NCI-H1694 treated with DMSO at 0.1 percent for 48 hours (cell line): ENCODE measurements around the gene ABCE1.
"Not testable (repeated sequence)": the region's sequence is repeated elsewhere in the genome, so short reads cannot be mapped to it uniquely, and the experiment has no call there.

ENCODE experiments used
- DNase-seq: peaks from one replicate; lab custom pipeline; 2025; lab: John Stamatoyannopoulos, UW

ABCE1 gene

GRCh38 chr4:145103496-145103895 lies 5.4 kb downstream of the ABCE1 start:
- no peak for DNase-seq

GRCh38 chr4:145107126-145107525 lies 9.0 kb downstream of the ABCE1 start:
- DNase-seq: no peak

DNA sequence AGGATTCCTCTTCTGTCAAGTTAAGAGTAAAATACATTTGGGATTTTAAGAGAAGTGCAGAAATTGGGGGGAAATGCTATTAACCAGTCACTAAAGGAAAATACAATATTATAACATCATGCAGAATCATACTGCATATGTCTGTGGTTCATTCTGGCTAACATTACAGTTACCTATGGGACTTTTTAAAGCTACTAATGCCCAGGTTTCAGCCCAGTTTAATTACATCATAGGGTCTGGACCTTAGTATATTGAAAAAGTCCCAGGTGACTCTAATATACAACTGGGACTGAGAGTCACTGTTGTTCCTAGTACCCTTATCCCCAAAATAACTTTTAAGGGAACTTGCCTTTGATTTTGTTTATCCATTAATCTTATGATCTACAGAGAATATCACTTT lies 10.0 kb downstream of the ABCE1 start:
- no peak for DNase-seq

DNA sequence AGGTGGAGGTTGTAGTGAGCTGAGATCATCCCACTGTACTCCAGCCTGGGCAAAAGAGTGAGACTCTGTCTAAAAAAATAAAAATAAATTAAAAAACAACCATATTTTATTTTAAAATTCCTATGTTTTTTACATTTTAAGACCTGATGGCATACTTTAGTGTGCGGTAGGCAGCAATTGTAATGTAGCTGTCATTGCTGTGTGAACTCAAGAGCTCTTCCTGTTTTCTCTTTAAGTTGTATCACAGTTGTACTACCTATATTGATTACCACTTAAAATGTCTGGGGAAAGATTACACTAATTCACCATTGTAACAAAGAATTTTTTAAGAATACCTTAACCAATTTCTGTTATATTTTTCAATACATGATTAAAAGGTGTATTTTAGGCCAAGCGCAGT lies 27.3 kb downstream of the ABCE1 start:
- DNase-seq: no peak

GRCh38 chr4:145130130-145130529 lies 32.0 kb downstream of the ABCE1 start:
- no peak for DNase-seq

- DNase-seq: no peak
These were observed 32.8 kb downstream of the ABCE1 start for GRCh38 chr4:145130788-145131399.

DNA sequence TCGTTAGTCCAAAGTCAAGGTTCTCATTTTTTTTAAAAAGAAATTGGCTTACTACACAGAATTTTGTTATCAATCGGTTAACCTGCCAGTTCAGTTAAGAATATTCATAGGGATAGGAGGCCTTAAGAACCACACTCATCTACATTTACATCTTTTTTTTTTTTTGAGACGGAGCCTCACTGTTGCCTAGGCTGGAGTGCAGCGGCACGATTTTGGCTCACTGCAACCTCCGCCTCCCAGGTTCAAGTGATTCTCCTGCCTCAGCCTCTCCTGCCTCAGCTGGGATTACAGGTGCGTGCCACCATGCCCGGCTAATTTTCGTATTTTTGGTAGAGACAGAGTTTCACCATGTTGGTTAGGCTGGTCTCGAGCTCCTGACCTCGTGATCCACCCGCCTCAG lies 33.7 kb downstream of the ABCE1 start:
- no peak for DNase-seq

GRCh38 chr4:145132511-145133098 lies 34.5 kb downstream of the ABCE1 start:
- no peak for DNase-seq

GRCh38 chr4:145136219-145136618 lies 38.1 kb downstream of the ABCE1 start:
- DNase-seq: not testable (repeated sequence)

DNA sequence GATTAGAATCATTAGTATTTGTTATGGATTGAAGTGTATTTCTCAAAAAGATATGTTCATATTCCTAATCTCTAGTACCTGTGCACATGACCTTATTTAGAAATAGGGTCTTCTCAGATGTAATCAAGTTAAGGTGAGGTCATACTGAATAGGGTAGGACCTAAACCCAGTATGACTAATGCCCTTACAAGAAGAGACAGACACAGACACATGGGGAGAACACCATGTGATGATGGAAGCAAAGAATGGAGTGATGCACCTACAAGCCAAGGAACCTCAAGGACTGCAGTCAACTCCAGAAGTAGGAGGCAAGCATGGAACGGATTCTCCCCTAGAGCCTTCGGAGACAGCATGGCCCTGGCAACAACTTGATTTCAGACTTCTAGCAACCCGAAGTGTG lies 50.9 kb downstream of the ABCE1 start:
- DNase-seq: no peak

- no peak for DNase-seq
These were observed 55.2 kb downstream of the ABCE1 start for GRCh38 chr4:145153181-145153903.

DNA sequence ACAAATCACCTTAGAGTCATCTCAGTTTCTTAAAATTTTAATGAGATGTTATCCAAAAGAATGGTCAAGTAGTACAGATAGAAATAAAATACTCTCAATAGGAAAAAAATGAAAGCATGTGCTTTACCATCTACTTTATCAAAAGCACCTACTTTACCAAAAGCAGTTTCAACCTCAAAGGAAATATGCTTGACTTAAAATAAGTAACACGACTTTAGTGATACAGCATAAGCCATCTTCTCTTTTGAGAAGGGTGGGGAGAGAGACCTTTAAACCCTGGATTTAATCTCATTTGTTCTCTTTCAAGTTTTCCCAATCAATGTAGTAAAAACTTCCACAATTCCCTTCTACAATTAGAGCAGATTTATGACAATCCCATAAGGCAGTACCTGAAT lies 55.8 kb downstream of the ABCE1 start:
- no peak for DNase-seq

DNA sequence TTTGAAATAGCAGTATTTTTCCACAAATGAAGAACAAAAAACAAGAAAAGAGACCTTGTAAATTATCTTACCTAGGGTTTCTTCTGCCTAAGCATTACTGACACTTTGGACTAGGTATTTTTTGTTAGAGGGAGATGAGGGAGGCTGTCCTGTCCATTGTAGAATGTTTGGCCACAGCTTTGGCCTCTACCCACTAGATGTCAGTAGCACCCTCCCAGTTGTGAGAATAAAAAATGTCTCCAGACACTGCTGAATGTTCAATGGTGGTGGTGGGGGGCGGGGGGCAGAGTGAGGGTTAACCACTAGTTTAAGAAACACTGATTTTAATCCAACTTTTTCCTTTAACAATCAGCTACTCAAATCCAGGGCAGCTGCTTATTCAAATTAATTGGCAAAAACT lies 56.5 kb downstream of the ABCE1 start:
- no peak for DNase-seq

DNA sequence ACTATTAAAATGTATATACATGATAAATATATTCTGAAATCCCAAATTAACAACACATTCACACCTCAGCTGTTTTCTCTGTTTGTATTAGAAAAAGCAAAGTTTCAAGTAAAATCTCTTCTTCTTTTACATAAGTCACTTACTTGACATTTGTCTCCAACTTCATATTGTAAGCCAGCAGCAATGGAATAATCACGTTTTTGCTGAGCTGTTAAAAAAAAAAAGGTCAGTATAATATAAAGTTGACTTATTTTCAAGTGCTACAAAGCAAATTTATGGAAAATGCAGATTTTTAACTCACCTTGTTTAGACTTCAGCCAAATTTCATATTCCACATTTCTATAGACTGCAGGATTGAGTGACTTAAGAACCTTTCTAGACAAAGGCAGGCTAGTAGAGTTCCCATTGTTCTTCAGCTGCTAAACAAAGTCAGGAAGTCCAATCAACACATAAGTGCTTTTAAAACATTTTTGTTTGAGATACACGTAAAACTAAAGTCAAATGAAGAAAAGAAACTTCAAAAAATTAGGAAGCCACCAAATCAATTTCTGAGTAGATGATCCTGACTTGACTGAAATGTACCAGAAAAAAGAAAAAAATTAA lies 57.3 kb downstream of the ABCE1 start:
- no peak for DNase-seq

GRCh38 chr4:145156986-145157385 lies 58.9 kb downstream of the ABCE1 start:
- no peak for DNase-seq

DNA sequence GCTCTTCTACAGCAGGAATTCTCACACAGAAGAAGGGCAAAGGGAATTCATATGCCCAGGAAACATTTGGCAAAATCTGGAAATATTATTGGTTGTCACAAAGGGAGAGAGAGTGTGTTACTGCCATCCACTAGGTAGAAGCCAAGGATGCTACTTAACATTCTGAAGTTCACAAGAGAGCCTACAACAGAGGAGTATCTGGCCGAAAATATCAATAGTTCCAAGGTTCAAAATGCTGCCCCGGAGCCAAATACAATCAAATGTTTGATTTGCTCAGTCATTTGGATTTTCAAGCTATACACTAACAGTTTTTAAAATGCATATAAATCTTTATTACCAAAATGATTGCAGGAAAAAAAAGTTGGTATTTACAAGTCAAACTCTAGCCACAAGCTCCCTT lies 63.4 kb downstream of the ABCE1 start:
- DNase-seq: no peak

DNA sequence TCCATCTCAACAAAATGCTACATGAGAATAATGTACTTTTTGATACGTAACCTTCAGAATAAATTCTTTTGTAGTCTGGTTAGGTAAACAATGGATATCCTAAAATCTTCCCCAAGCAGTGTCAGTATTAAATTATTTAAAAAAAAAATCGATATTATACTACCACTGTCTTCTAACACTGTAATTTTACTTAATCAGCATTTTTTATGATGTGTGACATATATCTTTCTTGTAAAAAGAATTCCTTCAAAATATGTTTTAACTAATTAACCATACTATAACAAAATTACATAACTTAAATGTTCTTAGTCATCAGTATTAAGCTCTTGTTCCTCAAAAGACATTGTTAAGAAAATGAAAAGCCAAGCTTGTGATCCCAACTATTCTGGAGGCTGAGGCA lies 69.8 kb downstream of the ABCE1 start:
- DNase-seq: no peak

- no peak for DNase-seq
These were observed 70.6 kb downstream of the ABCE1 start for GRCh38 chr4:145168581-145169187.

DNA sequence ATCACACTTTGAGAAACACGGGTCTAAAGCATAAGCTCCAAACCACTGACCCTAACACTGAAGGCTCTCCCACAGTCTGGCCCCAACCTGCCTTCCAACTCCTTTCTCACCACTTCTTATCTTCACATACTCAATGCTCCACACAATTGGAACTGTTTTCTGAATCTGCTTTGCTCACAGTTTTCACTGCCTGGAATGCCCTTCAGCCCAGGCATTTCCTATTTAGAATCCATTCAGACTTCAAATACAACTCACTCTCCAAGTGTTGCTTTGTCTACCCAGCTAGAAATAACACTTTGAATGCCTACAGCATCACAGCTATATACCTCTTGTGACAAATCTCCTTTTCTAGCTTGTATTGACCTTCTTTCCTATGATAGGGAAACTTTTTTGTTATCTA lies 72.1 kb downstream of the ABCE1 start:
- DNase-seq: no peak

DNA sequence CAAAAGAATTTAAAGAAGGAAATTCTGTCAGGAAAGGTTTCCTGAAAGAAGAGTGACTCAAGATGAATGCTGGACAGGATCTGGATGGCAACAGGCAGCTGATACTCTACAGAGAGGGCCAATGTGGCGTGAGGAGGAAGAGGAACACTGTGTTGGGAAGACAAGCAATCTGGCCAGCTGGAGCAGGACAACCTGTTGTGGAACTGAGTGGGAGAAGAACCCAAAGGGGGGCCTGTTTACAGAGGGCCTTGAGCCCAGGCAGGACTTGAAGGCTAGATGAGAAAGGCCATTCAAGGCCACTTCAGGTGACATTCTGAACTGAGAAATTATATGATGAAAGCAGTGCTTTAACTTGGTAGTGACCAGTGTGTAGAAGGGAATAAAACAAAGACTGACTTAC lies 73.8 kb downstream of the ABCE1 start:
- DNase-seq: no peak

GRCh38 chr4:145176641-145177432 lies 78.7 kb downstream of the ABCE1 start:
- DNase-seq: no peak

GRCh38 chr4:145177511-145177905 lies 79.4 kb downstream of the ABCE1 start:
- no peak for DNase-seq
